Measurements from ENCODE around the gene SFMBT1. TPM values are rescaled to one million over a fixed set of nuclear protein-coding genes. Genes with fewer than 3 reads are reported as not detected.

The SFMBT1 gene
- total RNA-seq, 4 donors from 2014 or later: 17.2 to 35.3 (median 31.1) TPM

GRCh38 chr3:53082736-53083135 is 36.9 kb upstream of the SFMBT1 start:
- Histone ChIP-seq H3K36me3 (no peaks in the 10 kb centered on the region), H3K4me3 (replicated peaks in 1 of 3) (no peak overlapping the region), H3K4me1 (no peaks in the 10 kb centered on the region), H3K27ac (no peak overlapping the region), H3K27me3 (no peaks in the 10 kb centered on the region), H3K9me3 (no peaks in the 10 kb centered on the region)
- WGBS, 2 donors: 73 to 89% methylated on average over 8 of the region's 8 CpGs
- no peak for DNase-seq
- intact Hi-C loops (cut with DNase I): no loop called here
- TF ChIP-seq CTCF (IDR thresholded peaks at IDR 0.05) (no peak), POLR2A (IDR thresholded peaks at IDR 0.05) (no peak)

GRCh38 chr3:53081318-53081717 is 35.4 kb upstream of the SFMBT1 start:
- Histone ChIP-seq H3K9me3 (no peaks in the 10 kb centered on the region), H3K27ac (no peak overlapping the region), H3K27me3 (no peaks in the 10 kb centered on the region), H3K4me1 (no peaks in the 10 kb centered on the region), H3K36me3 (no peaks in the 10 kb centered on the region), H3K4me3 (replicated peaks in 1 of 3) (no peak overlapping the region)
- WGBS, 2 donors: 79 to 85% methylated on average over 5 of the region's 5 CpGs
- DNase-seq: no peak
- intact Hi-C loops (cut with DNase I): no loop called here
- TF ChIP-seq POLR2A (IDR thresholded peaks at IDR 0.05) (no peak), CTCF (IDR thresholded peaks at IDR 0.05) (no peak)

GRCh38 chr3:53080612-53081205 is 34.8 kb upstream of the SFMBT1 start:
- H3K27ac ChIP-seq: no peak overlapping the region
- H3K4me3 ChIP-seq (replicated peaks in 1 of 3): no peak overlapping the region
- intact Hi-C loops (cut with DNase I): no loop called here
- no peaks in the 10 kb centered on the region for H3K9me3 ChIP-seq
- no peaks in the 10 kb centered on the region for H3K4me1 ChIP-seq
- no peak for TF ChIP-seq POLR2A (IDR thresholded peaks at IDR 0.05)
- no peak for TF ChIP-seq CTCF (IDR thresholded peaks at IDR 0.05)
- no peaks in the 10 kb centered on the region for H3K36me3 ChIP-seq
- no peak for DNase-seq
- 85 to 87% methylated on average over 7 of the region's 7 CpGs for WGBS, 2 donors
- no peaks in the 10 kb centered on the region for H3K27me3 ChIP-seq

GRCh38 chr3:53079791-53080555 is 34.1 kb upstream of the SFMBT1 start:
- no peaks in the 10 kb centered on the region for H3K36me3 ChIP-seq
- no peaks in the 10 kb centered on the region for H3K9me3 ChIP-seq
- H3K4me3 ChIP-seq (replicated peaks in 1 of 3): no peak overlapping the region
- 85 to 86% methylated on average over 12 of the region's 12 CpGs for WGBS, 2 donors
- H3K27ac ChIP-seq: no peak overlapping the region
- DNase-seq: no peak
- H3K4me1 ChIP-seq: no peaks in the 10 kb centered on the region
- no peaks in the 10 kb centered on the region for H3K27me3 ChIP-seq
- TF ChIP-seq CTCF (IDR thresholded peaks at IDR 0.05) (no peak), POLR2A (IDR thresholded peaks at IDR 0.05) (no peak)
- intact Hi-C loops (cut with DNase I): loop anchor here (10.0 kb wide), 1 partner anchor 335 kb away; no protein-coding TSS in a partner anchor

GRCh38 chr3:53079147-53079546 is 33.3 kb upstream of the SFMBT1 start:
- H3K27ac ChIP-seq: no peak overlapping the region
- H3K4me1 ChIP-seq: no peaks in the 10 kb centered on the region
- 83 to 99% methylated on average over 6 of the region's 6 CpGs for WGBS, 2 donors
- intact Hi-C loops (cut with DNase I): loop anchor here (10.0 kb wide), 1 partner anchor 334 kb away; no protein-coding TSS in a partner anchor
- H3K4me3 ChIP-seq (replicated peaks in 1 of 3): no peak overlapping the region
- H3K27me3 ChIP-seq: no peaks in the 10 kb centered on the region
- no peaks in the 10 kb centered on the region for H3K9me3 ChIP-seq
- no peak for TF ChIP-seq POLR2A (IDR thresholded peaks at IDR 0.05)
- H3K36me3 ChIP-seq: no peaks in the 10 kb centered on the region
- no peak for DNase-seq
